ENCODE data around the gene CENPM. TPM values are rescaled to one million over a fixed set of nuclear protein-coding genes. Genes with fewer than 3 reads are reported as not detected.

CENPM gene
- total RNA-seq, 1 donor from 2014 or later = 2.0 TPM

DNA sequence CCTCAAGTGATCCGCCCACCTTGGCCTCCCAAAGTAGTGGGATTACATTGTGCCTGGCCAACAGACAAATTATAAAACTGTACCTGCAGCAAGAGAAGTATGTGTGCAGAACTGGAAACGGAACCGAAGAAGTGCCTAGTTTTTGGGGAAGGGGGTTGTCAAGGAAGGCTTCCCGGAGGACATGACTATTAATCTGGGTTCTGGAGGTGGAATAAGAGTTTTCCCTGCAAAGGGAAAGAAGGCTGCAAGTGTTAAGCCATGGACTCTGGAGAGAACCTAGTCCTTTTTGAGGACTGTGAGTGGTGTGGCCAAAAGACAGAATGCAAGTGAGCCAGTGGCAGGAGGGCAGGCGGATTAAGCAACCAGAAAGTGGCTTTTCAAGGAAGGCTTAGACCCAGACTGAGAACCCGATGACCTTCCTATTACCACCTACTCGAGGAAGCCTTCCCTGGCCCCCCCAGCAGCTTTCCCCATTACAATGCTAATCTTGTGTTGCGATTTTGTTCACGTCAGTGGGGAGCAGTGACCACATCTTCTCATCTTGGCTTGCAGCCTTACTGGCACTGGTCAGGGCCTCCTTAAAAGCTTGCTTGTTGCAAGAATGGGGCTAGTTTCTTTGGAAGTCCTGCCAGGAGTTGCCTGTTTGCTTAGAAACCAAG is 16.6 kb upstream of the CENPM start:
- Histone ChIP-seq H2AFZ (ENCODE audit: low read depth, low read length) (no peak overlapping the region), H3K4me3 (ENCODE audit: insufficient read depth, low read depth, low read length) (no peak overlapping the region), H4K20me1 (ENCODE audit: insufficient read depth, low read length) (no peaks in the 10 kb centered on the region), H3K27ac (ENCODE audit: low read depth, low read length) (no peak overlapping the region), H3K27me3 (ENCODE audit: insufficient read depth, low read length) (no peaks in the 10 kb centered on the region), H3K9ac (ENCODE audit: low read length) (no peak overlapping the region), H3K9me3 (ENCODE audit: insufficient read depth, low read depth, low read length) (no peaks in the 10 kb centered on the region), H3K79me2 (ENCODE audit: insufficient read depth, low read length) (no peaks in the 10 kb centered on the region), H3K36me3 (ENCODE audit: insufficient read depth, low read length) (no peaks in the 10 kb centered on the region), H3K4me1 (ENCODE audit: insufficient read depth, low read length) (peaks cover 5% of the 10 kb centered on the region), H3K4me2 (ENCODE audit: low read length) (no peak overlapping the region)
- no peaks in the 10 kb centered on the region for H3K36me3 Mint-ChIP-seq (ENCODE audit: low read depth, unreplicated experiment)
- H3K9me3 Mint-ChIP-seq (ENCODE audit: unreplicated experiment) = no peaks in the 10 kb centered on the region
- peaks cover 5% of the 10 kb centered on the region for H3K4me1 Mint-ChIP-seq (ENCODE audit: low read depth, unreplicated experiment)
- FAIRE-seq = no peak
- TF ChIP-seq EZH2 (IDR thresholded peaks at IDR 0.05; ENCODE audit: insufficient read depth, low read length) (no peak), CTCF (IDR thresholded peaks at IDR 0.05; ENCODE audit: insufficient read depth, low read depth, low read length) (no peak)
- DNase-seq (ENCODE audit: low read depth) = peak; percentile 58
- H3K4me3 Mint-ChIP-seq (ENCODE audit: unreplicated experiment) = no peak overlapping the region
- H3K27me3 Mint-ChIP-seq (ENCODE audit: low read depth, unreplicated experiment) = peaks cover 18% of the 10 kb centered on the region
- peak overlapping the region; percentile 14 for H3K27ac Mint-ChIP-seq (ENCODE audit: unreplicated experiment)

GRCh38 chr22:41957941-41958556 is 11.1 kb upstream of the CENPM start:
- no peaks in the 10 kb centered on the region for H4K20me1 ChIP-seq (ENCODE audit: insufficient read depth, low read length)
- Mint-ChIP-seq H3K27me3 (ENCODE audit: low read depth, unreplicated experiment) (peaks cover 8% of the 10 kb centered on the region), H3K27ac (ENCODE audit: unreplicated experiment) (no peak overlapping the region), H3K9me3 (ENCODE audit: unreplicated experiment) (no peaks in the 10 kb centered on the region), H3K4me1 (ENCODE audit: low read depth, unreplicated experiment) (no peaks in the 10 kb centered on the region), H3K4me3 (ENCODE audit: unreplicated experiment) (no peak overlapping the region), H3K36me3 (ENCODE audit: low read depth, unreplicated experiment) (no peaks in the 10 kb centered on the region)
- no peaks in the 10 kb centered on the region for H3K79me2 ChIP-seq (ENCODE audit: insufficient read depth, low read length)
- FAIRE-seq (no peak), DNase-seq (ENCODE audit: low read depth) (no peak)
- H2AFZ ChIP-seq (ENCODE audit: low read depth, low read length) = peak overlapping the region; percentile 57
- no peak overlapping the region for H3K9ac ChIP-seq (ENCODE audit: low read length)
- TF ChIP-seq CTCF (IDR thresholded peaks at IDR 0.05; ENCODE audit: insufficient read depth, low read depth, low read length) (no peak), EZH2 (IDR thresholded peaks at IDR 0.05; ENCODE audit: insufficient read depth, low read length) (no peak)
- H3K4me2 ChIP-seq (ENCODE audit: low read length) = peak overlapping the region; percentile 61
- no peaks in the 10 kb centered on the region for H3K27me3 ChIP-seq (ENCODE audit: insufficient read depth, low read length)
- H3K4me3 ChIP-seq (ENCODE audit: insufficient read depth, low read depth, low read length) = no peak overlapping the region
- H3K9me3 ChIP-seq (ENCODE audit: insufficient read depth, low read depth, low read length) = no peaks in the 10 kb centered on the region
- no peak overlapping the region for H3K27ac ChIP-seq (ENCODE audit: low read depth, low read length)
- no peaks in the 10 kb centered on the region for H3K36me3 ChIP-seq (ENCODE audit: insufficient read depth, low read length)
- peaks cover 2% of the 10 kb centered on the region for H3K4me1 ChIP-seq (ENCODE audit: insufficient read depth, low read length)

- Histone ChIP-seq H3K27ac (ENCODE audit: low read depth, low read length) (no peak overlapping the region), H3K9me3 (ENCODE audit: insufficient read depth, low read depth, low read length) (no peaks in the 10 kb centered on the region), H3K4me3 (ENCODE audit: insufficient read depth, low read depth, low read length) (no peak overlapping the region), H3K4me2 (ENCODE audit: low read length) (no peak overlapping the region), H3K4me1 (ENCODE audit: insufficient read depth, low read length) (no peaks in the 10 kb centered on the region), H4K20me1 (ENCODE audit: insufficient read depth, low read length) (no peaks in the 10 kb centered on the region), H3K9ac (ENCODE audit: low read length) (no peak overlapping the region), H2AFZ (ENCODE audit: low read depth, low read length) (no peak overlapping the region), H3K79me2 (ENCODE audit: insufficient read depth, low read length) (no peaks in the 10 kb centered on the region), H3K36me3 (ENCODE audit: insufficient read depth, low read length) (no peaks in the 10 kb centered on the region), H3K27me3 (ENCODE audit: insufficient read depth, low read length) (no peaks in the 10 kb centered on the region)
- H3K36me3 Mint-ChIP-seq (ENCODE audit: low read depth, unreplicated experiment) = no peaks in the 10 kb centered on the region
- TF ChIP-seq EZH2 (IDR thresholded peaks at IDR 0.05; ENCODE audit: insufficient read depth, low read length) (no peak), CTCF (IDR thresholded peaks at IDR 0.05; ENCODE audit: insufficient read depth, low read depth, low read length) (no peak)
- no peak overlapping the region for H3K27ac Mint-ChIP-seq (ENCODE audit: unreplicated experiment)
- peaks cover 2% of the 10 kb centered on the region for H3K9me3 Mint-ChIP-seq (ENCODE audit: unreplicated experiment)
- H3K27me3 Mint-ChIP-seq (ENCODE audit: low read depth, unreplicated experiment) = peaks cover 6% of the 10 kb centered on the region
- H3K4me3 Mint-ChIP-seq (ENCODE audit: unreplicated experiment) = no peak overlapping the region
- no peaks in the 10 kb centered on the region for H3K4me1 Mint-ChIP-seq (ENCODE audit: low read depth, unreplicated experiment)
- FAIRE-seq (no peak), DNase-seq (ENCODE audit: low read depth) (no peak)
Measured at GRCh38 chr22:41952713-41953112, 5.8 kb upstream of the CENPM start.

All from astrocyte (in vitro differentiated cells and primary cell).